Vagina (tissue), 2 donors: Measurements from ENCODE around the gene ATP8A2.

Experiments used
- CTCF ChIP-seq, 3 experiments: fragments of 450-650 bp in 2 of 3; fragments of 200-600 bp in 1 of 3; sonication (generic) in 1 of 3; IDR thresholded peaks; one replicate each; pipeline ENCODE4 v1.5.1; 2017 to 2019; ENCODE audit warnings: antibody characterized with exemption in 3 of 3, mild to moderate bottlenecking in 2 of 3, moderate library complexity in 2 of 3
- POLR2A ChIP-seq, 2 donors: fragments of 450-650 bp; IDR thresholded peaks; one replicate each; pipeline ENCODE4 v1.6.1; 2017; ENCODE audit warnings: antibody characterized with exemption in 2 of 2, mild to moderate bottlenecking in 2 of 2, moderate library complexity in 2 of 2

- TF ChIP-seq CTCF (IDR thresholded peaks at IDR 0.05): no peak
- TF ChIP-seq POLR2A (IDR thresholded peaks at IDR 0.05): no peak
Measured at GRCh38 chr13:25731037-25731436, 359.3 kb downstream of the ATP8A2 start.
